K562 (cell line): Measurements from ENCODE around the gene PRMT3. TPM values are rescaled to one million over a fixed set of nuclear protein-coding genes. Genes with fewer than 3 reads are reported as not detected.

Source experiments
- ATAC-seq: fragments of 200-7000 bp; cut with Tn5 transposase; 3 replicates; pipeline ENCODE4 v1.9.1; 2020; ENCODE audit warnings: moderate library complexity
- BruUV-seq: library from RNA; stranded (reverse); fragments of 400-500 nt; replicated peaks from 2 replicates; lab custom pipeline; 2021; lab: Mats Ljungman, UMichigan
- CTCF ChIA-PET: fragments of 300-600 bp; formaldehyde crosslinking; extraction: SDS; loops from one replicate; lab custom pipeline; 2021; ENCODE audit warnings: low intra/inter-chr PET ratio; lab: Yijun Ruan, JAX
- POLR2A ChIA-PET: fragments of 300-600, 350-650 bp; sonication (Branson Sonifier 250); formaldehyde crosslinking; extraction: SDS; loops from one replicate; lab custom pipeline; 2021; ENCODE audit warnings: antibody characterized with exemption, inconsistent platforms; lab: Yijun Ruan, JAX
- DNase-seq, 4 experiments: peaks; one replicate each; pipeline versions ENCODE4 v3.0.0 to v3.0.0-alpha.2; 2011 to 2018; ENCODE audit warnings: low spot score in 3 of 4, mixed read lengths in 3 of 4; ENCODE audit errors: extremely low read depth in 1 of 4
- FAIRE-seq: peaks from 2 replicates; lab custom pipeline; 2011; peaks lifted over from hg19 to GRCh38; lab: Jason Lieb, UNC
- H2AFZ ChIP-seq: 2 replicates; pipeline ENCODE4 v1.6.0; 2011; ENCODE audit warnings: low read depth, low read length, control low read depth, inconsistent platforms
- H3K27ac ChIP-seq: fragments of 200-600 bp; 3 replicates; pipeline ENCODE4 v1.8.0; 2011; ENCODE audit warnings: low read depth, mild to moderate bottlenecking, control low read depth, inconsistent platforms, low read length, moderate library complexity, mixed read lengths; ENCODE audit errors: extremely low read depth
- H3K27me3 ChIP-seq, 2 experiments: fragments of 300-600 bp in 1 of 2; 2 replicates in 1 of 2; 3 replicates in 1 of 2; pipeline versions ENCODE4 v1.6.0 to v1.8.0; 2011; ENCODE audit warnings: inconsistent platforms in 2 of 2, low read length in 2 of 2, mild to moderate bottlenecking in 1 of 2, mixed read lengths in 1 of 2, moderate library complexity in 1 of 2; ENCODE audit not compliant: control insufficient read depth in 2 of 2, insufficient read depth in 2 of 2
- H3K36me3 ChIP-seq: fragments of 300-600 bp; 3 replicates; pipeline ENCODE4 v1.8.0; 2011; ENCODE audit warnings: mild to moderate bottlenecking, low read length, inconsistent platforms; ENCODE audit not compliant: control insufficient read depth, insufficient read depth
- H3K4me1 ChIP-seq, 2 experiments: fragments of 200-600 bp in 1 of 2; replicated peaks in 1 of 2; 2 replicates in 1 of 2; 3 replicates in 1 of 2; pipeline versions ENCODE4 v1.5.1 to v1.8.0; 2011; ENCODE audit warnings: inconsistent platforms in 2 of 2, low read length in 2 of 2, mild to moderate bottlenecking in 1 of 2, mixed read lengths in 1 of 2, moderate library complexity in 1 of 2; ENCODE audit not compliant: control insufficient read depth in 2 of 2, insufficient read depth in 2 of 2
- H3K4me2 ChIP-seq: 2 replicates; pipeline ENCODE4 v1.6.1; 2011; ENCODE audit warnings: low read length, control low read depth, inconsistent platforms, mixed read lengths; ENCODE audit not compliant: insufficient read depth
- H3K4me3 ChIP-seq: fragments of 200-600 bp; sonication (generic), shearing (Covaris generic); 2 replicates; pipeline ENCODE4 v1.5.1; 2016; ENCODE audit warnings: control low read depth, inconsistent platforms
- H3K79me2 ChIP-seq: fragments of 200-600 bp; 3 replicates; pipeline ENCODE4 v1.8.0; 2011; ENCODE audit warnings: low read length, inconsistent platforms; ENCODE audit not compliant: control insufficient read depth, insufficient read depth
- H3K9ac ChIP-seq, 2 experiments: 2 replicates each; pipeline versions ENCODE4 v1.6.0 to v1.6.1; 2011; ENCODE audit warnings: low read depth in 2 of 2, low read length in 2 of 2, control low read depth in 1 of 2, inconsistent platforms in 1 of 2, mild to moderate bottlenecking in 1 of 2, mixed read lengths in 1 of 2; ENCODE audit not compliant: insufficient read depth in 1 of 2
- H3K9me1 ChIP-seq: one replicate; pipeline ENCODE4 v1.6.0; 2011; ENCODE audit warnings: inconsistent platforms, mild to moderate bottlenecking, low read length, moderate library complexity; ENCODE audit not compliant: control insufficient read depth, insufficient read depth
- H3K9me3 ChIP-seq: replicated peaks from 2 replicates; pipeline ENCODE4 v1.5.1; 2011; ENCODE audit warnings: low read depth, low read length, inconsistent platforms; ENCODE audit not compliant: control insufficient read depth, insufficient read depth
- H4K20me1 ChIP-seq: replicated peaks from 2 replicates; pipeline ENCODE4 v1.6.1; 2011; ENCODE audit warnings: low read length, inconsistent platforms, mixed read lengths; ENCODE audit not compliant: control insufficient read depth, insufficient read depth
- BCOR ChIP-seq: fragments of 450-650 bp; IDR thresholded peaks from 2 replicates; pipeline ENCODE4 v1.6.1; 2016
- CREM ChIP-seq: IDR thresholded peaks from 2 replicates; pipeline ENCODE4 v1.6.1; 2014; ENCODE audit warnings: antibody characterized with exemption, low read depth
- CSDE1 ChIP-seq, 2 experiments: fragments of 450-650 bp; IDR thresholded peaks; 2 replicates each; pipeline ENCODE4 v1.6.1; 2016; ENCODE audit warnings: mild to moderate bottlenecking in 1 of 2
- DACH1 ChIP-seq: fragments of 450-650 bp; IDR thresholded peaks from 2 replicates; pipeline ENCODE4 v1.6.1; 2018; ENCODE audit not compliant: partially characterized antibody
- EP300 ChIP-seq: IDR thresholded peaks from 2 replicates; pipeline ENCODE4 v1.6.1; 2012; ENCODE audit warnings: low read length, improper control_type of control experiment
- HINFP ChIP-seq: fragments of 450-650 bp; conservative IDR thresholded peaks from 2 replicates; pipeline ENCODE4 v1.6.1; 2016; ENCODE audit warnings: missing genetic modification characterization, low read depth, mild to moderate bottlenecking, control low read depth, missing compliant biosample characterization
- MNT ChIP-seq, 2 experiments: fragments of 450-650 bp; conservative IDR thresholded peaks; 2 replicates each; pipeline ENCODE4 v1.6.1; 2017; ENCODE audit warnings: mild to moderate bottlenecking in 2 of 2, moderate library complexity in 2 of 2
- SAP30 ChIP-seq: fragments of 200-600 bp; sonication (generic); IDR thresholded peaks from 2 replicates; pipeline ENCODE4 v1.6.1; 2012; ENCODE audit warnings: borderline replicate concordance, low read depth, mild to moderate bottlenecking, moderate library complexity, low read length, control low read depth, inconsistent platforms; ENCODE audit not compliant: insufficient read depth, poor library complexity, severe bottlenecking
- TRIM28 ChIP-seq: fragments of 450-650 bp; IDR thresholded peaks from 2 replicates; pipeline ENCODE4 v1.6.1; 2017
- ZFPM2 ChIP-seq: fragments of 250-450 bp; sonication (Bioruptor Pico); IDR thresholded peaks from 2 replicates; pipeline ENCODE4 v1.5.1; 2022; ENCODE audit warnings: mild to moderate bottlenecking
- ZHX1 ChIP-seq: fragments of 150-350 bp; conservative IDR thresholded peaks from 2 replicates; pipeline ENCODE4 v1.6.1; 2014; ENCODE audit warnings: low read length
- ZNF274 ChIP-seq: IDR thresholded peaks from 2 replicates; pipeline ENCODE4 v1.6.1; 2011; ENCODE audit warnings: low read depth, mild to moderate bottlenecking, low read length, moderate library complexity, borderline replicate concordance
- ZNF695 ChIP-seq: fragments of 450-650 bp; formaldehyde crosslinking; IDR thresholded peaks from 2 replicates; pipeline ENCODE4 v1.4.0; 2020; ENCODE audit warnings: mild to moderate bottlenecking, moderate library complexity
- WGBS: fragments of 100-300 bp; shearing (Covaris generic); methylation state at CpG from one replicate; pipeline ENCODE4 v1.1.6; 2016; ENCODE audit warnings: low coverage, mixed read lengths; ENCODE audit not compliant: insufficient coverage; ENCODE audit errors: missing lambda C conversion rate; 5-methylcytosine and 5-hydroxymethylcytosine counted together
- in situ Hi-C: fragments of 300-500 bp; cut with MboI; formaldehyde crosslinking; loops from 4 replicates; pipeline ENCODE4 v1.15.0; 2018; ENCODE audit warnings: inconsistent platforms, mixed read lengths
- intact Hi-C: fragments of 100-400 bp; cut with micrococcal nuclease; formaldehyde crosslinking; loops from 2 replicates; pipeline ENCODE4 v1.14.2; 2022
- polyA plus RNA-seq, 8 experiments: library from polyadenylated mRNA; depleted of rRNA in 4 of 8; stranded (reverse) in 5 of 8; unstranded in 3 of 8; fragments of >200 nt; fragmentation: Nextera tagmentation in 2 of 8; fragmentation: Illumina TruSeq in 1 of 8; extraction: Ambion mirVana in 2 of 8; extraction: Trizol in 1 of 8; gene quantifications; 2 replicates each; pipeline versions ENCODE4 v1.2.1 to v1.2.3, GENCODE V29; 2011 to 2014; ENCODE audit warnings: inconsistent platforms in 1 of 8, missing spikeins in 1 of 8
- total RNA-seq, 7 experiments: library from RNA; depleted of rRNA in 6 of 7; stranded (reverse); fragments of >200 nt in 6 of 7; fragmentation: Illumina TruSeq in 2 of 7; extraction: Trizol in 2 of 7; gene quantifications; 2 replicates each; pipeline versions ENCODE4 v1.2.1 to v1.2.3, GENCODE V29; 2011 to 2021; ENCODE audit warnings: low replicate concordance in 1 of 7

PRMT3 gene
- total and polyA plus RNA-seq, 9 of the 15 experiments (the other 6 are each of a cell fraction or from before 2014, with no cell fraction given): 24.0 to 62.1 (median 44.7) TPM

- peak; percentile 66 to 89 (median 78) for DNase-seq
- Histone ChIP-seq H3K4me2 (peak overlapping the region; percentile 65), H3K9me1 (no peaks in the 10 kb centered on the region), H3K9me3 (no peaks in the 10 kb centered on the region), H3K36me3 (peaks cover 37% of the 10 kb centered on the region), H3K27me3 (no peaks in the 10 kb centered on the region), H2AFZ (peak overlapping the region; percentile 46; the same call in 1 of the 2 replicates), H3K4me3 (no peak overlapping the region), H3K79me2 (peaks cover 26% of the 10 kb centered on the region; the same call in 2 of the 3 replicates), H3K4me1 (peaks cover 17 to 56% of the 10 kb centered on the region in 2 experiments; a peak in 4 of 5 replicates), H4K20me1 (no peaks in the 10 kb centered on the region), H3K27ac (peak overlapping the region; percentile 77), H3K9ac (peak overlapping the region in 1 of 2 experiments; percentile 42; a peak in 2 of 4 replicates)
- POLR2A ChIA-PET: interaction anchor here (1.0 to 2.1 kb wide), 5 partner anchors 9 to 37 kb away, joined by 3 to 12 read pairs (median 3); no protein-coding TSS in a partner anchor
- peak; percentile 93 for ATAC-seq
- CTCF ChIA-PET: no interaction called here
- peak; percentile 90 for FAIRE-seq
- in situ Hi-C loops: no loop called here
- 0% methylated on average over 1 of the region's 1 CpG for WGBS
- no TSS peak for BruUV-seq
- intact Hi-C loops: no loop called here
- TF ChIP-seq CSDE1 (IDR thresholded peaks at IDR 0.05): no peak
- TF ChIP-seq CREM: peak; percentile 69
- TF ChIP-seq ZFPM2: no peak
- TF ChIP-seq EP300: peak; percentile 99
- TF ChIP-seq BCOR: 0 out of 2 replicates have a peak, but pooled peaks have one; percentile 60
- TF ChIP-seq SAP30: no peak
- TF ChIP-seq ZNF695 (CRISPR knock-in tag): no peak
- peak; percentile 85 for TF ChIP-seq DACH1
- peak; percentile 60; the same call in 1 of the 2 replicates for TF ChIP-seq ZNF274
- TF ChIP-seq TRIM28: no peak
- TF ChIP-seq MNT (conservative IDR thresholded peaks at IDR 0.05): peak; percentile 83 to 94
- no peak for TF ChIP-seq HINFP (tag)
- no peak for TF ChIP-seq ZHX1
Observed at GRCh38 chr11:20458905-20459632, 71.6 kb downstream of the PRMT3 start.
